D721Med (cell line): ENCODE results near the gene STPG2.

ENCODE experiments used
- DNase-seq: peaks from one replicate; pipeline ENCODE4 v3.0.0; 2011; ENCODE audit warnings: low spot score; ENCODE audit not compliant: insufficient read length
- FAIRE-seq: peaks from 2 replicates; lab custom pipeline; 2011; peaks lifted over from hg19 to GRCh38; lab: Jason Lieb, UNC
- CTCF ChIP-seq: IDR thresholded peaks from 2 replicates; pipeline ENCODE4 v1.5.1; 2012; ENCODE audit warnings: mild to moderate bottlenecking, control low read depth; ENCODE audit not compliant: insufficient read depth; ENCODE audit errors: missing control alignments

The STPG2 gene

GRCh38 chr4:98046665-98047064, 96.6 kb downstream of the STPG2 start:
- no peak for TF ChIP-seq CTCF
- FAIRE-seq (no peak), DNase-seq (no peak)

GRCh38 chr4:98030059-98030458, 113.2 kb downstream of the STPG2 start:
- no peak for TF ChIP-seq CTCF
- DNase-seq: no peak
- no peak for FAIRE-seq

GRCh38 chr4:98027827-98028226, 115.4 kb downstream of the STPG2 start:
- no peak for DNase-seq
- TF ChIP-seq CTCF: no peak
- FAIRE-seq: no peak

GRCh38 chr4:98026362-98026761, 116.9 kb downstream of the STPG2 start:
- FAIRE-seq (no peak), DNase-seq (no peak)
- no peak for TF ChIP-seq CTCF

GRCh38 chr4:98006814-98007412, 136.4 kb downstream of the STPG2 start:
- DNase-seq (no peak), FAIRE-seq (no peak)
- no peak for TF ChIP-seq CTCF

GRCh38 chr4:98006060-98006459, 137.2 kb downstream of the STPG2 start:
- FAIRE-seq: no peak
- no peak for TF ChIP-seq CTCF
- DNase-seq: no peak

- TF ChIP-seq CTCF: no peak
- FAIRE-seq: no peak
- no peak for DNase-seq
These were observed 142.3 kb downstream of the STPG2 start for GRCh38 chr4:98000940-98001339.
